Type B pancreatic cell (in vitro differentiated cells): ENCODE results near the gene RFX4. TPM values are rescaled to one million over a fixed set of nuclear protein-coding genes. Genes with fewer than 3 reads are reported as not detected.

Source experiments
- DNase-seq: peaks from one replicate; pipeline ENCODE4 v3.0.0; 2021; ENCODE audit warnings: mixed read lengths; ENCODE audit not compliant: unreplicated experiment; ENCODE audit errors: extremely low spot score
- H3K27ac Mint-ChIP-seq: 2 replicates; pipeline ENCODE4 v1.8.0; 2021; ENCODE audit warnings: mild to moderate bottlenecking, mixed read lengths
- H3K27me3 Mint-ChIP-seq: 2 replicates; pipeline ENCODE4 v1.8.0; 2021; ENCODE audit warnings: mixed read lengths
- H3K36me3 Mint-ChIP-seq: 2 replicates; pipeline ENCODE4 v1.8.0; 2021; ENCODE audit warnings: mixed read lengths
- H3K4me1 Mint-ChIP-seq: one replicate; pipeline ENCODE4 v1.8.0; 2021; ENCODE audit warnings: mixed read lengths; ENCODE audit not compliant: unreplicated experiment
- H3K4me3 Mint-ChIP-seq: 2 replicates; pipeline ENCODE4 v1.8.0; 2021; ENCODE audit warnings: mild to moderate bottlenecking, mixed read lengths
- H3K9me3 Mint-ChIP-seq: 2 replicates; pipeline ENCODE4 v1.8.0; 2021; ENCODE audit warnings: mixed read lengths
- CTCF ChIP-seq: fragments of 200-600 bp; sonication (generic); conservative IDR thresholded peaks from 2 replicates; pipeline ENCODE4 v1.5.0; 2021; ENCODE audit warnings: antibody characterized with exemption, mild to moderate bottlenecking
- total RNA-seq: library from RNA; stranded (reverse); gene quantifications from 2 replicates; pipeline ENCODE4 v1.2.1, GENCODE V29; 2021; ENCODE audit warnings: low replicate concordance

RFX4 gene
- total RNA-seq, 1 donor from 2014 or later = 25.4 TPM

- Mint-ChIP-seq H3K27ac (no peak overlapping the region), H3K27me3 (peaks cover 16% of the 10 kb centered on the region), H3K4me1 (peaks cover 38% of the 10 kb centered on the region), H3K4me3 (peak overlapping the region; percentile 41), H3K36me3 (no peaks in the 10 kb centered on the region), H3K9me3 (peaks cover 3% of the 10 kb centered on the region)
- TF ChIP-seq CTCF = no peak
- no peak for DNase-seq
Observed at GRCh38 chr12:106767954-106768822, 185.4 kb downstream of the RFX4 start.

- no peak overlapping the region for H3K4me3 Mint-ChIP-seq
- no peak for DNase-seq
- no peak overlapping the region for H3K27ac Mint-ChIP-seq
- peaks cover 3% of the 10 kb centered on the region for H3K9me3 Mint-ChIP-seq
- peaks cover 4% of the 10 kb centered on the region for H3K36me3 Mint-ChIP-seq
- H3K27me3 Mint-ChIP-seq = peaks cover 19% of the 10 kb centered on the region
- no peak for TF ChIP-seq CTCF
- H3K4me1 Mint-ChIP-seq = peaks cover 42% of the 10 kb centered on the region
Observed at GRCh38 chr12:106769078-106769477, 186.3 kb downstream of the RFX4 start.

- Mint-ChIP-seq H3K27ac (no peak overlapping the region), H3K27me3 (peaks cover 22% of the 10 kb centered on the region), H3K36me3 (peaks cover 6% of the 10 kb centered on the region), H3K9me3 (peaks cover 3% of the 10 kb centered on the region), H3K4me3 (no peak overlapping the region), H3K4me1 (peaks cover 45% of the 10 kb centered on the region)
- no peak for TF ChIP-seq CTCF
- DNase-seq = no peak
Observed at GRCh38 chr12:106769546-106769945, 186.7 kb downstream of the RFX4 start.

- Mint-ChIP-seq H3K36me3 (peaks cover 6% of the 10 kb centered on the region), H3K9me3 (no peaks in the 10 kb centered on the region), H3K4me1 (peaks cover 51% of the 10 kb centered on the region), H3K27me3 (peaks cover 22% of the 10 kb centered on the region), H3K27ac (no peak overlapping the region), H3K4me3 (no peak overlapping the region)
- TF ChIP-seq CTCF = no peak
- DNase-seq = no peak
Observed at GRCh38 chr12:106771425-106771824, 188.6 kb downstream of the RFX4 start.

- TF ChIP-seq CTCF = peak; percentile 35
- Mint-ChIP-seq H3K27me3 (peaks cover 19% of the 10 kb centered on the region), H3K36me3 (peaks cover 6% of the 10 kb centered on the region), H3K4me3 (peak overlapping the region; percentile 99), H3K9me3 (no peaks in the 10 kb centered on the region), H3K4me1 (peaks cover 35% of the 10 kb centered on the region), H3K27ac (peak overlapping the region; percentile 99)
- DNase-seq = no peak
Observed at GRCh38 chr12:106773286-106774004, 190.6 kb downstream of the RFX4 start.
